Transverse colon (tissue), 3 donors: ENCODE data around the gene SMC3.

Source experiments
- CTCF ChIP-seq, 5 experiments: fragments of 200-600 bp in 3 of 5; fragments of 450-650 bp in 2 of 5; sonication (generic) in 3 of 5; IDR thresholded peaks; 1 replicate in 2 of 5; 2 replicates in 3 of 5; pipeline ENCODE4 v1.5.1; 2016 to 2017; ENCODE audit warnings: antibody characterized with exemption in 5 of 5, inconsistent platforms in 3 of 5, mild to moderate bottlenecking in 2 of 5, moderate library complexity in 1 of 5
- EP300 ChIP-seq: sonication (generic); formaldehyde crosslinking; IDR thresholded peaks from one replicate; pipeline ENCODE4 v1.6.1; 2017; ENCODE audit warnings: antibody characterized with exemption, low read depth
- POLR2A ChIP-seq: fragments of 450-650 bp; IDR thresholded peaks from one replicate; pipeline ENCODE4 v1.6.1; 2016; ENCODE audit warnings: antibody characterized with exemption, mild to moderate bottlenecking, moderate library complexity

- TF ChIP-seq POLR2A (no peak), CTCF (IDR thresholded peaks at IDR 0.05) (no peak), EP300 (no peak)
Observed at GRCh38 chr10:110553905-110554304, 13.6 kb upstream of the SMC3 start.
